ENCODE measurements around the gene OR2L5.

- no peak for TF ChIP-seq POLR2A (IDR thresholded peaks at IDR 0.05)
- TF ChIP-seq CTCF (IDR thresholded peaks at IDR 0.05), result no peak
These were observed 31.7 kb downstream of the OR2L5 start for GRCh38 chr1:248045209-248045608.

All from prostate gland (tissue), 2 donors.